HEK293 (cell line): ENCODE results near the gene LRRN4CL.

Experiments used
- ZNF354C ChIP-seq: fragments of 450-650 bp; formaldehyde crosslinking; IDR thresholded peaks from 2 replicates; pipeline ENCODE4 v1.5.1; 2016; ENCODE audit warnings: missing biosample characterization, missing genetic modification characterization, low read depth, borderline replicate concordance
- TF ChIP-seq, protein P1 (sequence below): fragments of 450-650 bp; formaldehyde crosslinking; IDR thresholded peaks from 2 replicates; pipeline ENCODE4 v1.5.1; 2016; ENCODE audit warnings: missing biosample characterization, missing genetic modification characterization, low read depth
- TF ChIP-seq, protein P2 (sequence below): fragments of 450-650 bp; formaldehyde crosslinking; IDR thresholded peaks from 2 replicates; pipeline ENCODE4 v1.5.1; 2016; ENCODE audit warnings: missing biosample characterization, missing genetic modification characterization

DNA sequence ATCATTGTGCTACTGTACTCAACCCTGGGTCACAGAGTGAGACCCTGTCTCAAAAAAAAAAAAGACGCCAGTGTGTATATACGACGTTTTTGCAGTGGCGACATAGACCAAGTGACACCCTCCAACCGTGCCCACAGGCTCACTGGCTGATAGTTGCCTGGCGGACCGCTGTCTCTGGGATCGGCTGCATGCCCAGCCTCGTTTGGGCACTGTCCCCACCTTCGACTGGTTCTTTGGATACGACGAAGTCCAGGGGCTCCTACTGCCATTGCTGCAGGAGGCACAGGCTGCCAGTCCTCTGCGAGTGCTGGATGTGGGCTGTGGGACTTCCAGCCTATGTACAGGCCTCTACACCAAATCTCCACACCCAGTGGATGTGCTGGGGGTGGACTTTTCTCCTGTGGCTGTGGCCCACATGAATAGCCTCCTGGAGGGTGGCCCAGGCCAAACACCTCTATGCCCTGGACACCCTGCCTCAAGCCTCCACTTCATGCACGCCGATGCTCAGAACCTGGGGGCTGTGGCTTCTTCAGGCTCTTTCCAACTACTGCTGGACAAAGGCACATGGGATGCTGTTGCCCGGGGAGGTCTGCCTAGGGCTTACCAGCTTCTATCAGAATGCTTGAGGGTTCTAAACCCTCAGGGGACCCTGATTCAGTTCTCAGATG lies 22.9 kb downstream of the LRRN4CL start:
- TF ChIP-seq, protein P1, sequence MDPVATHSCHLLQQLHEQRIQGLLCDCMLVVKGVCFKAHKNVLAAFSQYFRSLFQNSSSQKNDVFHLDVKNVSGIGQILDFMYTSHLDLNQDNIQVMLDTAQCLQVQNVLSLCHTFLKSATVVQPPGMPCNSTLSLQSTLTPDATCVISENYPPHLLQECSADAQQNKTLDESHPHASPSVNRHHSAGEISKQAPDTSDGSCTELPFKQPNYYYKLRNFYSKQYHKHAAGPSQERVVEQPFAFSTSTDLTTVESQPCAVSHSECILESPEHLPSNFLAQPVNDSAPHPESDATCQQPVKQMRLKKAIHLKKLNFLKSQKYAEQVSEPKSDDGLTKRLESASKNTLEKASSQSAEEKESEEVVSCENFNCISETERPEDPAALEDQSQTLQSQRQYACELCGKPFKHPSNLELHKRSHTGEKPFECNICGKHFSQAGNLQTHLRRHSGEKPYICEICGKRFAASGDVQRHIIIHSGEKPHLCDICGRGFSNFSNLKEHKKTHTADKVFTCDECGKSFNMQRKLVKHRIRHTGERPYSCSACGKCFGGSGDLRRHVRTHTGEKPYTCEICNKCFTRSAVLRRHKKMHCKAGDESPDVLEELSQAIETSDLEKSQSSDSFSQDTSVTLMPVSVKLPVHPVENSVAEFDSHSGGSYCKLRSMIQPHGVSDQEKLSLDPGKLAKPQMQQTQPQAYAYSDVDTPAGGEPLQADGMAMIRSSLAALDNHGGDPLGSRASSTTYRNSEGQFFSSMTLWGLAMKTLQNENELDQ, result no peak
- TF ChIP-seq, protein P2, sequence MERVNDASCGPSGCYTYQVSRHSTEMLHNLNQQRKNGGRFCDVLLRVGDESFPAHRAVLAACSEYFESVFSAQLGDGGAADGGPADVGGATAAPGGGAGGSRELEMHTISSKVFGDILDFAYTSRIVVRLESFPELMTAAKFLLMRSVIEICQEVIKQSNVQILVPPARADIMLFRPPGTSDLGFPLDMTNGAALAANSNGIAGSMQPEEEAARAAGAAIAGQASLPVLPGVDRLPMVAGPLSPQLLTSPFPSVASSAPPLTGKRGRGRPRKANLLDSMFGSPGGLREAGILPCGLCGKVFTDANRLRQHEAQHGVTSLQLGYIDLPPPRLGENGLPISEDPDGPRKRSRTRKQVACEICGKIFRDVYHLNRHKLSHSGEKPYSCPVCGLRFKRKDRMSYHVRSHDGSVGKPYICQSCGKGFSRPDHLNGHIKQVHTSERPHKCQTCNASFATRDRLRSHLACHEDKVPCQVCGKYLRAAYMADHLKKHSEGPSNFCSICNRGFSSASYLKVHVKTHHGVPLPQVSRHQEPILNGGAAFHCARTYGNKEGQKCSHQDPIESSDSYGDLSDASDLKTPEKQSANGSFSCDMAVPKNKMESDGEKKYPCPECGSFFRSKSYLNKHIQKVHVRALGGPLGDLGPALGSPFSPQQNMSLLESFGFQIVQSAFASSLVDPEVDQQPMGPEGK (tag by site-specific recombination), result no peak
- TF ChIP-seq ZNF354C, result no peak
